GM19438 (cell line): ENCODE measurements around the gene ABL2.
"Not testable (repeated sequence)": the region's sequence is repeated elsewhere in the genome, so short reads cannot be mapped to it uniquely, and the experiment has no call there.

ENCODE experiments used
- ATAC-seq: cut with Tn5 transposase; IDR thresholded peaks from one replicate; pipeline ENCODE4 v1.9.1; 2021; ENCODE audit warnings: low read depth; ENCODE audit not compliant: unreplicated experiment

The ABL2 gene

GRCh38 chr1:179221121-179221520, 8.4 kb downstream of the ABL2 start:
- not testable (repeated sequence) for ATAC-seq

- ATAC-seq, result no peak
These were observed 11.5 kb downstream of the ABL2 start for GRCh38 chr1:179217943-179218507.

GRCh38 chr1:179213317-179213716, 16.2 kb downstream of the ABL2 start:
- ATAC-seq, result not testable (repeated sequence)

- ATAC-seq, result no peak
These were observed 20.6 kb downstream of the ABL2 start for GRCh38 chr1:179208681-179209477.

- no peak for ATAC-seq
These were observed 22.7 kb downstream of the ABL2 start for GRCh38 chr1:179206812-179207211.

- ATAC-seq, result no peak
These were observed 24.2 kb downstream of the ABL2 start for GRCh38 chr1:179205284-179205683.

- ATAC-seq, result no peak
These were observed 27.3 kb downstream of the ABL2 start for GRCh38 chr1:179202161-179202560.

- ATAC-seq, result no peak
These were observed 28.9 kb downstream of the ABL2 start for GRCh38 chr1:179200586-179200985.

- no peak for ATAC-seq
These were observed 31.7 kb downstream of the ABL2 start for GRCh38 chr1:179197690-179198297.

- not testable (repeated sequence) for ATAC-seq
These were observed 33.6 kb downstream of the ABL2 start for GRCh38 chr1:179195857-179196256.

GRCh38 chr1:179195376-179195775, 34.1 kb downstream of the ABL2 start:
- no peak for ATAC-seq

GRCh38 chr1:179194068-179194537, 35.4 kb downstream of the ABL2 start:
- ATAC-seq, result no peak

GRCh38 chr1:179190861-179191260, 38.6 kb downstream of the ABL2 start:
- no peak for ATAC-seq

- no peak for ATAC-seq
These were observed 41.6 kb downstream of the ABL2 start for GRCh38 chr1:179187735-179188471.

- no peak for ATAC-seq
These were observed 42.4 kb downstream of the ABL2 start for GRCh38 chr1:179187043-179187442.

- ATAC-seq, result no peak
These were observed 45.1 kb downstream of the ABL2 start for GRCh38 chr1:179184403-179184802.

- ATAC-seq, result no peak
These were observed 45.6 kb downstream of the ABL2 start for GRCh38 chr1:179183857-179184256.

GRCh38 chr1:179178950-179179349, 50.5 kb downstream of the ABL2 start:
- ATAC-seq, result no peak

- ATAC-seq, result no peak
These were observed 51.3 kb downstream of the ABL2 start for GRCh38 chr1:179178183-179178582.

- no peak for ATAC-seq
These were observed 51.9 kb downstream of the ABL2 start for GRCh38 chr1:179177615-179178014.

GRCh38 chr1:179177182-179177581, 52.3 kb downstream of the ABL2 start:
- ATAC-seq, result no peak
